ENCODE results near the gene SMIM28. TPM values are rescaled to one million over a fixed set of nuclear protein-coding genes. Genes with fewer than 3 reads are reported as not detected.

Gene SMIM28
- total and polyA plus RNA-seq, 2 of the 4 experiments (the other 2 are of a cell fraction) = not detected

DNA sequence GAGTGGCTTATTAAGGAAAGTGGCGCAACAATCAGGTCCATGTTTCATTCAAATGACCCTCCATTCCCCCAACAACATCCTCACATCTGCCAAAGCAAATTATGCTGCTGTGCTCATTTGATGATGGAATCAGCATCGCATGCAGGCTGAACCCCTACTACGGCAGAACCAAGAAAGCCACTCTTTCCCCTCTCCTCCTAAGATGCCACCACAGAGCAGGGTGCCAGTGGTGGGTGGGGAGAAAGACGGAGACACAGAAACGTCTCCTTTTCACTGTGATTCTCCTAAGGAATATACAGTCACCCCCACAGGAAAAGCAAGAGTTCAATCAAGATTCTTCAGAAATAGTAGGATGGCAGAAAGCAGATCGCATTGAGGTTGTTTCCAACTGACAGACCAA lies 43.4 kb downstream of the SMIM28 start:
- no peak overlapping the region for H2AK9ac ChIP-seq (replicated peaks; ENCODE audit: low read depth, low read length, poor library complexity)
- no peak overlapping the region; the same call in 1 of the 2 replicates for H2AK5ac ChIP-seq (ENCODE audit: low read depth, low read length)
- no peak overlapping the region for H3K56ac ChIP-seq (ENCODE audit: extremely low read depth, insufficient read depth, low read length)
- H4K8ac ChIP-seq (ENCODE audit: low read depth in 2 of 2, low read length in 2 of 2) = no peak overlapping the region
- no peak overlapping the region for H2BK120ac ChIP-seq (ENCODE audit: low read depth, low read length)
- no peak overlapping the region for H3K18ac ChIP-seq (ENCODE audit: low read depth, low read length)
- no peaks in the 10 kb centered on the region for H3K9me3 ChIP-seq (ENCODE audit: control insufficient read depth, insufficient read depth, low read length)
- H3K27ac ChIP-seq (ENCODE audit: insufficient read depth, low read length) = no peak overlapping the region
- no peaks in the 10 kb centered on the region for H3K79me1 ChIP-seq (ENCODE audit: low read depth in 1 of 2, low read length in 2 of 2)
- H2AFZ ChIP-seq (replicated peaks; ENCODE audit: low read length, poor library complexity) = no peak overlapping the region
- no peak for DNase-seq
- no peak overlapping the region for H2BK5ac ChIP-seq (ENCODE audit: low read depth, low read length, poor library complexity, severe bottlenecking)
- no TSS peak for BruUV-seq (replicated peaks)
- in situ Hi-C loops (cut with MboI; ENCODE audit: low sequenced_read_pairs) = loop anchor here (25.0 kb wide), 1 partner anchor 584 kb away; no protein-coding TSS in a partner anchor
- H3K4me3 ChIP-seq (ENCODE audit: insufficient read depth, low read depth, low read length) = no peak overlapping the region
- ATAC-seq (ENCODE audit: low read depth) = no peak
- no peak overlapping the region for H3K23ac ChIP-seq (ENCODE audit: low read depth, low read length)
- no peak overlapping the region for H2BK15ac ChIP-seq (ENCODE audit: low read depth, low read length)
- ChIA-PET POLR2A (ENCODE audit: unreplicated experiment) (no interaction called here), CTCF (interaction anchor here (1.6 kb wide), 1 partner anchor 89 kb away, joined by 3 read pairs; no protein-coding TSS in a partner anchor)
- no peak overlapping the region for H3K4ac ChIP-seq (ENCODE audit: low read depth, low read length)
- H2BK20ac ChIP-seq (ENCODE audit: low read depth, low read length) = no peak overlapping the region
- peaks cover 13% of the 10 kb centered on the region for H3K36me3 ChIP-seq (ENCODE audit: control insufficient read depth, insufficient read depth, low read length)
- no peaks in the 10 kb centered on the region; the same call in 1 of the 2 replicates for H4K20me1 ChIP-seq (ENCODE audit: insufficient read depth, low read length)
- no peak overlapping the region for H3K4me2 ChIP-seq (ENCODE audit: low read depth, low read length)
- H4K5ac ChIP-seq (ENCODE audit: low read depth, low read length) = no peak overlapping the region
- no peaks in the 10 kb centered on the region for H3K4me1 ChIP-seq (ENCODE audit: control insufficient read depth, insufficient read depth, low read length)
- H3K9ac ChIP-seq (ENCODE audit: low read depth, low read length) = no peak overlapping the region
- no peak overlapping the region for H4K91ac ChIP-seq (ENCODE audit: insufficient read depth, low read depth, low read length)
- WGBS, 2 experiments (ENCODE audit: extremely low coverage in 2 of 2, insufficient read length in 1 of 2) = no CpG with 5 or more reads among the region's 6 CpGs
- H3K9me1 ChIP-seq (ENCODE audit: insufficient read depth, low read length) = peaks cover 2% of the 10 kb centered on the region; the same call in 1 of the 2 replicates
- dilution Hi-C loops (cut with HindIII; ENCODE audit: low sequenced_read_pairs, unreplicated experiment) = no loop called here
- H3K27me3 ChIP-seq (ENCODE audit: control insufficient read depth, insufficient read depth, low read length) = no peaks in the 10 kb centered on the region
- no peak overlapping the region for H3K14ac ChIP-seq (replicated peaks; ENCODE audit: low read depth, low read length)
- intact Hi-C loops (cut with micrococcal nuclease) = loop anchor here (10.0 kb wide), 1 partner anchor 274 kb away; no protein-coding TSS in a partner anchor
- TF ChIP-seq NFE2L2 (IDR thresholded peaks at IDR 0.05; ENCODE audit: low read depth, low read length) (no peak), POLR2A (IDR thresholded peaks at IDR 0.05; ENCODE audit: low read depth, low read length) (no peak), RCOR1 (IDR thresholded peaks at IDR 0.05; ENCODE audit: insufficient replicate concordance, low read length) (no peak), MAZ (IDR thresholded peaks at IDR 0.05; ENCODE audit: borderline replicate concordance, low read depth, low read length) (no peak), FOS (IDR thresholded peaks at IDR 0.05; ENCODE audit: low read depth, low read length) (no peak), MAFK (IDR thresholded peaks at IDR 0.05; ENCODE audit: low read depth, low read length) (no peak)
- TF ChIP-seq, protein P1, sequence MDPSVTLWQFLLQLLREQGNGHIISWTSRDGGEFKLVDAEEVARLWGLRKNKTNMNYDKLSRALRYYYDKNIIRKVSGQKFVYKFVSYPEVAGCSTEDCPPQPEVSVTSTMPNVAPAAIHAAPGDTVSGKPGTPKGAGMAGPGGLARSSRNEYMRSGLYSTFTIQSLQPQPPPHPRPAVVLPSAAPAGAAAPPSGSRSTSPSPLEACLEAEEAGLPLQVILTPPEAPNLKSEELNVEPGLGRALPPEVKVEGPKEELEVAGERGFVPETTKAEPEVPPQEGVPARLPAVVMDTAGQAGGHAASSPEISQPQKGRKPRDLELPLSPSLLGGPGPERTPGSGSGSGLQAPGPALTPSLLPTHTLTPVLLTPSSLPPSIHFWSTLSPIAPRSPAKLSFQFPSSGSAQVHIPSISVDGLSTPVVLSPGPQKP (IDR thresholded peaks at IDR 0.05; ENCODE audit: borderline replicate concordance, low read depth, low read length) = no peak
- TF ChIP-seq, protein P2, sequence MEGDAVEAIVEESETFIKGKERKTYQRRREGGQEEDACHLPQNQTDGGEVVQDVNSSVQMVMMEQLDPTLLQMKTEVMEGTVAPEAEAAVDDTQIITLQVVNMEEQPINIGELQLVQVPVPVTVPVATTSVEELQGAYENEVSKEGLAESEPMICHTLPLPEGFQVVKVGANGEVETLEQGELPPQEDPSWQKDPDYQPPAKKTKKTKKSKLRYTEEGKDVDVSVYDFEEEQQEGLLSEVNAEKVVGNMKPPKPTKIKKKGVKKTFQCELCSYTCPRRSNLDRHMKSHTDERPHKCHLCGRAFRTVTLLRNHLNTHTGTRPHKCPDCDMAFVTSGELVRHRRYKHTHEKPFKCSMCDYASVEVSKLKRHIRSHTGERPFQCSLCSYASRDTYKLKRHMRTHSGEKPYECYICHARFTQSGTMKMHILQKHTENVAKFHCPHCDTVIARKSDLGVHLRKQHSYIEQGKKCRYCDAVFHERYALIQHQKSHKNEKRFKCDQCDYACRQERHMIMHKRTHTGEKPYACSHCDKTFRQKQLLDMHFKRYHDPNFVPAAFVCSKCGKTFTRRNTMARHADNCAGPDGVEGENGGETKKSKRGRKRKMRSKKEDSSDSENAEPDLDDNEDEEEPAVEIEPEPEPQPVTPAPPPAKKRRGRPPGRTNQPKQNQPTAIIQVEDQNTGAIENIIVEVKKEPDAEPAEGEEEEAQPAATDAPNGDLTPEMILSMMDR (conservative IDR thresholded peaks at IDR 0.05; ENCODE audit: low read depth, low read length) = no peak
